HFF-Myc (cell line): ENCODE measurements around the gene CYP39A1.

Source experiments
- DNase-seq: peaks from one replicate; pipeline ENCODE4 v3.0.0-alpha.2; 2011; ENCODE audit warnings: low read depth; ENCODE audit errors: extremely low read depth
- H3K4me3 ChIP-seq: replicated peaks from 2 replicates; pipeline ENCODE4 v1.5.1; 2011; ENCODE audit warnings: low read depth, mild to moderate bottlenecking, control low read depth, low read length
- CTCF ChIP-seq: IDR thresholded peaks from 2 replicates; pipeline ENCODE4 v1.5.1; 2012; ENCODE audit warnings: mild to moderate bottlenecking, low read depth, low read length, control low read depth; ENCODE audit errors: missing control alignments

Gene CYP39A1

GRCh38 chr6:46626228-46626909, 26.2 kb downstream of the CYP39A1 start:
- no peak overlapping the region for H3K4me3 ChIP-seq
- TF ChIP-seq CTCF: peak; percentile 32
- no peak for DNase-seq

DNA sequence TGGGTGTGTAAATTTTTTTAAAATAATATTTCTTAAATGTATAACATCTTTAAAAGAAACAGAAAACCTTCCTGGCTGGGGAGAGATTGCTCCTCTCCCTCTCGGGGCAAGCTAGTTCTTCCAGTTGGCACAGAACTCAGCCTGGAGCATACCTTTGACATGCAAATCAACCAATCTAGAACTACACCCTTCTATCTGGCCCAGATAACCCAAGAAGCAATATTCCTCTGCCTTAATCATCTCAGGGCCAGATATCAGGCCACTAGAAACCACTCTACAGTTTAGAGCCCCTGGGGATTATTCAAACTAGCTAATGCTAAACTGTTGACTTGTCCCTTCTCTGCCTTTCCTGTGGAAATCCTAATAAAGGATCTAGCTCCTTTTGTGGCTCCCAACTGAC, 33.9 kb downstream of the CYP39A1 start:
- no peak for DNase-seq
- TF ChIP-seq CTCF: no peak
- H3K4me3 ChIP-seq: no peak overlapping the region

DNA sequence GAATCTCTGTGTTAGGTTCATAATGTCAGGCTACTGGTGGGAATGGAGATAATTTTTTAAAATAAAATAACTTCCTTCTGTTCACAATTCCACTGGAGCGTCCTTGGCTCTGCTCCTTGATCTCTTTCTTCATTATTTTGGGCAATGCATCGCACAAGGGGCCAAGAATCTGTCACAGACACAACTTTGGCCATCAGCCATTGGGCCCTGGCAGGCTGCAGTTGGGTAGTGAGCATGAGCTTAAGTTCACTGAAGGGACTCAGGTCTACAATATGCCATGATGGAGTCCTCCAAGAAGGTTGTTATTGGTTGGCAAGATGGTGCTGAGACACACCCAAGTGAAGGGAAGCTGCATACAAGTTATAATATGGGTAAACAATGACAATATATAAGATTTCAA, 40.0 kb downstream of the CYP39A1 start:
- DNase-seq: no peak
- no peak overlapping the region for H3K4me3 ChIP-seq
- no peak for TF ChIP-seq CTCF

DNA sequence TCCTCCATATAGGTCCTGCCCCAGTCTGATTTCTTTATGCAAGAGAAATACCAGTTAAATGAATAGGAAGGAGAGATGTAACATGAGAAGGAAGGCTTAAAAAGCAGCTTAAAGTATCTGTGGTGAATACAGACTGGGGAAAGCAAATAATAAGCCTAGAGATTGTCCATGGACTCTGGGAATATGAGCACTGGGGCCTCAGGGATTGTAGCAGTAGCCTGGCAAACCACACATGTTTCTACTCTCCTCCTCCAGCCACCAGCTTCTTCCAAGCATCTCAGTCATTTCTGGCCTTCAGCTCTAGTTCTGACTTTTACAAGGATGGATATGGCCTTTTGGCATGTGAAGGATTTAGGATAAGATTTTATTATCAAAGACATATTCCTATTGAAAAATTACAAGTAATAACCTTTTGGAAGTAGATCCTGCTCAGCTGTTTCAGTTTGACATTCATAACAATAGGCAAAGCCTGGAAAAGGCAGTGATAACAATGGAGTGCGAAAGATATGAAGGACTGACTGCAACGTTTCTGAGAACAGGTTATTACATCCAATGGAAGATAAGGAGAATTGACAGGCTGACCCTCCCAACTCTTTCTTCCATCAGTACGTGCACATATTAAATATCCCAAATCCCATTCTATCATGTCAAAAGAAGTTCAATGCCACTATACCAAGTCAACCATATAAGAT, 41.6 kb downstream of the CYP39A1 start:
- DNase-seq: no peak
- TF ChIP-seq CTCF: no peak
- no peak overlapping the region for H3K4me3 ChIP-seq

- H3K4me3 ChIP-seq: no peak overlapping the region
- DNase-seq: no peak
- no peak for TF ChIP-seq CTCF
These were observed 46.3 kb downstream of the CYP39A1 start for GRCh38 chr6:46606338-46606737.

DNA sequence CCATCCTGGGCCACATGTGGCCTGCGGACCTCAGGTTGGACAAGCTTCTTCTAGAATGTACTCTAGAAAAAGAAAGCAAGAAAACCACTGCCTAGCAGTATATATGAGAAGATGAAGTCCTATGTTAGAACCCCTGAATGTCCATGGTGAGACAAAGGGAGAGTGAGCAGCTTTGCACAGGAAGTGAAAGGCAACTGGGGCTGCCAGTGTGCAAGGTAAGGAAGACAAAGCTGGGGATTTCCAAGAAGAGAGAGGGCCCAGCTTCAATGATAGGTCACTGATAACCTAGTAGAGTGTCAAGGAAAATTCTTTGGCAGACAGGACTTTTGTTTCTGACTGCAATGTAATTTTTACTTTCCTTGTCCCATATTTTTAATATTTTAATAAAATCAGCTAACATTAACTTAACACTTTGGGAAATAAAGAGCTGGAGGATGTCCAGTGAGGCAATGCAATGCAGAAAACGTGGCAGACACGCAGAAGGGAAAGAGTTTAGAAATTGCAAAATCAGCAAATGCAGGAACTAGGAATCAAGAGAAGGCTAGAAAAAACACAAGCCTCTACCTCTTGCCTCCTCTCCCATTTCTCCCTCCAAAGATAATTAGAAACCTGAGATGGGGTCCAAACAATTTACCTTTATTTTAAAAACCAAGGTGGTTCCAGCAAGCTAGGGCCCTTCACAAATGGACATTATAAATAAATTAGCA, 47.4 kb downstream of the CYP39A1 start:
- no peak for DNase-seq
- H3K4me3 ChIP-seq: no peak overlapping the region
- no peak for TF ChIP-seq CTCF
